ES-I3 (cell line): ENCODE data around the gene B4GALT2.

Experiments
- H3K36me3 ChIP-seq: 2 replicates; pipeline ENCODE4 v1.6.1; 2013; ENCODE audit warnings: mild to moderate bottlenecking, low read length, control low read depth, moderate library complexity; ENCODE audit not compliant: insufficient read depth
- H3K4me1 ChIP-seq: 2 replicates; pipeline ENCODE4 v1.6.1; 2013; ENCODE audit warnings: mild to moderate bottlenecking, control low read depth, low read length; ENCODE audit not compliant: insufficient read depth
- H3K9ac ChIP-seq: 2 replicates; pipeline ENCODE4 v1.6.1; 2013; ENCODE audit warnings: low read depth, mild to moderate bottlenecking, low read length, moderate library complexity
- H3K9me3 ChIP-seq: 2 replicates; pipeline ENCODE4 v1.6.1; 2013; ENCODE audit warnings: mild to moderate bottlenecking, low read length, moderate library complexity; ENCODE audit not compliant: control insufficient read depth, insufficient read depth

B4GALT2 gene

GRCh38 chr1:43938383-43938782 is 40.6 kb upstream of the B4GALT2 start:
- Histone ChIP-seq H3K9ac (no peak overlapping the region), H3K9me3 (no peaks in the 10 kb centered on the region), H3K4me1 (peaks cover 11% of the 10 kb centered on the region), H3K36me3 (no peaks in the 10 kb centered on the region)

GRCh38 chr1:43938892-43939587 is 40.0 kb upstream of the B4GALT2 start:
- Histone ChIP-seq H3K4me1 (peaks cover 11% of the 10 kb centered on the region), H3K36me3 (no peaks in the 10 kb centered on the region), H3K9ac (no peak overlapping the region), H3K9me3 (no peaks in the 10 kb centered on the region)

DNA sequence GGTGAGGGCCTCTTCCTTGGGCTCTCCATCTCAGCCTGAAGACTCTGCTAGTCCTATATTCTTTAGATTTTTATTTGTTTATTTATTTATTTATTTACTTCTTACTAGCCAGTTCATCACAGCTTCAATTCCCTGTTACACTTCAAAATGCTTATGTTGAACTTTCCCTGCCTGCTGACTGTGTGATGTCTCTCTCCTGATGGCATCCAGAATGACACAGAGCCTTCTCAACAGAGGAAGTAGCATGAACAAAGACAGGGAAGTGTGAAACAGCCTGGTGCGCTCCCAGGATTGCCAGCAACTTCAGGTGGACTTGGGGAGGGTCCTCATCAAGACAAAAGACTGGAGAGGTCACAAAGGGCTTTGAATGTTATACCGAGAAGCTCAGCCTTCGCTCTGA is 36.6 kb upstream of the B4GALT2 start:
- Histone ChIP-seq H3K36me3 (no peaks in the 10 kb centered on the region), H3K9ac (no peak overlapping the region), H3K9me3 (no peaks in the 10 kb centered on the region), H3K4me1 (no peaks in the 10 kb centered on the region; the same call in 1 of the 2 replicates)

DNA sequence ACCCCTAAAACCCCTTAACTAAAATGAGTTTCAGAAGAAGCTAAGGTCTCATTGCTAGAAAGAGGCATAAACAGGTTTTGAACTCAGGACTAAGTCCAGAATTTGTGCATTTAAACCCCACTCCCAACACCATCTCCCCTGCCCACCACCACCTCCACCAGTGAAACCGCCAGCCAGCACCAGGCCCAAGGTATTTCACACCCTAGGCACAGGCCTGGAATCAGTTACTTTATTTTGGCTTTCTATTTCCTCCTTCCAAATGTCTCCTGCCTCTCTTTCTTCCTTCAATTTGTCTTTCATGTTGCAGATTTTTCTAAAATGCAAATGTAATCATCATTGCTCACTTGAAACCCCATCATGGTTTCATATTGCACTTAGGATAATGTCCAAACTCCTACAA is 34.1 kb upstream of the B4GALT2 start:
- Histone ChIP-seq H3K9me3 (no peaks in the 10 kb centered on the region), H3K9ac (no peak overlapping the region), H3K36me3 (no peaks in the 10 kb centered on the region), H3K4me1 (peaks cover 4% of the 10 kb centered on the region)

DNA sequence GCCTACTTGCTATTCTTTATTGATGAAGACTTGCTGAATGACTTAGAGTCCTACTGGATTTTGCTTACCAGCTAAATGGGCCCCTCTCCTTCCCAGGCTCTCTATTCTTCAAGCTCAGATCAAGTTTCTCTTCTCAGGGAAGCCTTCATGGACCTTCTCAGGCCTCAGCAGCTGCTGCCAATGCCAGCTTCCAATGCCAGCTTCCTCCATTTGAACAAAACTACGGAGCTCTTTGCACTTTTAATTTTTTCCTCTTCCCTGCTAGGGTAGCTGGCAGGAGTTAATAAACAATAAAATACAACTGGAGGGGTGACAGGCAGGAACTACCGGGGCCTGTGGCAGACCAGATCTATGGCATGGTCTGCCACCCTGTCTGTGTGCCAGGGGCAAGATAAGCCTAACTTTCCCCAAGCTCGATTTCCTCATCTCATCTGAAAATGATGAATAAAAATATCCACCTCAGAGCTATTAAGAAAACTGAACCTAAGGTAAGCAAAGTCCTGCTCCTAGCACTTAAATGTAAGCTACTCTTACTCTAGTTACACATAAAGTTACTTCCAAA is 33.3 kb upstream of the B4GALT2 start:
- Histone ChIP-seq H3K4me1 (peaks cover 4% of the 10 kb centered on the region), H3K9ac (peak overlapping the region; percentile 69), H3K36me3 (no peaks in the 10 kb centered on the region), H3K9me3 (no peaks in the 10 kb centered on the region)

GRCh38 chr1:43946236-43947060 is 32.6 kb upstream of the B4GALT2 start, which contains the start of gene IPO13:
IPO13 (plus strand) TSS chr1:43946950; CDS start chr1:43947601, 651 bp downstream.
- Histone ChIP-seq H3K4me1 (peaks cover 4% of the 10 kb centered on the region), H3K9ac (peak within 1 kb of the TSS; percentile 69), H3K36me3 (no peaks in the 10 kb centered on the region), H3K9me3 (no peaks in the 10 kb centered on the region)

DNA sequence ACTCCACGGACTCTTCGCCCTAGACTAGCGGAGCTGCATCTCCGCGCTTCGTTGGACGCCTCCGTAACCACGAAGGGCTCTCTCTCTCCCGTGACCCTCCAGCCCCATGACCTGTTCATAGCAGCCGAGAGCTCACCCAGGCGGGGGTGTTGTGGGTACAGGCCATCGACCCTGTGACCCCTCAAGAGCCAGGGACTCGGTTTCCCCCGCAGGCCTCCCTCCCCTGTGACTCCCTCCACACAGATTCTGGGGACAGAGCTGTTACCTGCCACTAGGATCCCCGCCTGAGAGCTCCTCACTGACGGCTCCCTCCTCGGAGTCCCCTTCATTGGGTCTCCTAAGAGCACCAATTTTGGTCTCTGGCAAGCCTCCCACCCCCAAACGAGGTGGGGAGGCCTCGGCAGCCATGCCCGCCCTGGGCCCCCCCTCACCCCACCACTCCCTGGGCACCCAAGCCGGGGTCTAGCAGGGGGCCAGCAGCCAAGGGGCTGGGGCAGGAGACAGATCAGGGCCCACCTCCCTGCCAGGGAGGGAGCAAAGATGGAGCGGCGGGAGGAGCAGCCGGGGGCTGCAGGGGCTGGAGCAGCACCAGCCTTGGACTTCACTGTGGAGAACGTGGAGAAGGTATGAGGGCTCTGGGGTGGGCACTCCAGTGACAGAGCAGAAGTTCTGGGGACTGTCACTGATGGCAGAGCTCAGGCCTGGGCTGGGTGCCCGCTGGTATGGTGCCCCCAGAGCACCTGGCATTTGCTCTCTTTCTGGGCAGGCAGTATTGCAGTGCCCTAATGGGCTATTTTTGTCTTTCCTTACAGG is 31.7 kb upstream of the B4GALT2 start:
- Histone ChIP-seq H3K36me3 (no peaks in the 10 kb centered on the region), H3K9ac (peak overlapping the region; percentile 69), H3K9me3 (no peaks in the 10 kb centered on the region), H3K4me1 (peaks cover 4% of the 10 kb centered on the region)

- Histone ChIP-seq H3K4me1 (peaks cover 7% of the 10 kb centered on the region; the same call in 1 of the 2 replicates), H3K9me3 (no peaks in the 10 kb centered on the region), H3K36me3 (no peaks in the 10 kb centered on the region), H3K9ac (peak overlapping the region; percentile 69; the same call in 1 of the 2 replicates)
Measured at GRCh38 chr1:43947874-43948437, 31.1 kb upstream of the B4GALT2 start.

DNA sequence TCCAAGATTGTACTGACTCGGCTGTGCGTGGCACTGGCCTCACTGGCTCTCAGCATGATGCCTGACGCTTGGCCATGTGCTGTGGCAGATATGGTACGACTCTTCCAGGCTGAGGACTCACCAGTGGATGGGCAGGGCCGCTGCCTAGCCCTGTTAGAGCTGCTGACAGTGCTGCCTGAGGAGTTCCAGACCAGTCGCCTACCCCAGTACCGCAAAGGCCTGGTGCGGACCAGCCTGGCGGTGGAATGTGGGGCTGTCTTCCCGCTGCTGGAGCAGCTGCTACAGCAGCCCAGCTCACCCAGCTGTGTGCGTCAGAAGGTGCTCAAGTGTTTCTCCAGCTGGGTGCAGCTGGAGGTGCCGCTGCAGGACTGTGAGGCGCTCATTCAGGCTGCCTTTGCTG is 29.3 kb upstream of the B4GALT2 start:
- H3K9ac ChIP-seq: no peak overlapping the region
- H3K36me3 ChIP-seq: no peaks in the 10 kb centered on the region
- H3K9me3 ChIP-seq: no peaks in the 10 kb centered on the region
- peaks cover 11% of the 10 kb centered on the region; the same call in 1 of the 2 replicates for H3K4me1 ChIP-seq

- Histone ChIP-seq H3K9me3 (no peaks in the 10 kb centered on the region), H3K4me1 (peaks cover 11% of the 10 kb centered on the region; the same call in 1 of the 2 replicates), H3K36me3 (no peaks in the 10 kb centered on the region), H3K9ac (no peak overlapping the region)
Measured at GRCh38 chr1:43951021-43951985, 27.7 kb upstream of the B4GALT2 start.

DNA sequence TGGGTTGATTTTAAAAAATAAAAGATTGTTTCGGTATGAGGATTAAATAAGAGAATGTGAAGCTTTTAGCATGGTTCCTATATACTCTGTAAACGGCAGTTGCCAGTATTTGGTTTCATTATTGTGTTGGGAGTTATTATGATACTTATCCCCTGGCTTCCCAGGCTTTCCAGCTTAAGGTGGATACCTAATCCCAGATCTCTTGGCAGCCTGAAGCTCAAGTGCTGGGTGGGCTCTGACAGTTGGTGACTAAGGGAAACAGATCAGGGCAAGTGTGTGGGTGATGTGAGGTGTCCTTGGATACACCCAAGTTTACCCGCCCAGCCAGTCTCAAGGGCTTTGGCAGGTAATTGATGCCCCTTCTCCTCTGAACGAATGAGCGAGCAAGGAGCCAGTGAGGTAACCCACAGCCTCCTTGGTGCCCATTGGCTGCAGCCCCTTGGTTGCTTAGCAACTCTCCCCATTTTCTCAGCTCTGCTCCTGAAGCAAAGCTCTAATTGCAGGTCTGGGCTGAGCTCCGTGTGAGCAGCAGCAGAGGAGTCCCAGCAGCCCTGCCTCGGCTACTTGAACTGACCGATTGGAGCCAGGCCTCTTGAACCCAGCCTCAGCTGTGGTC is 26.2 kb upstream of the B4GALT2 start:
- H3K9ac ChIP-seq: no peak overlapping the region
- H3K4me1 ChIP-seq: peaks cover 8% of the 10 kb centered on the region; the same call in 1 of the 2 replicates
- H3K36me3 ChIP-seq: peaks cover 4% of the 10 kb centered on the region; the same call in 1 of the 2 replicates
- no peaks in the 10 kb centered on the region for H3K9me3 ChIP-seq

DNA sequence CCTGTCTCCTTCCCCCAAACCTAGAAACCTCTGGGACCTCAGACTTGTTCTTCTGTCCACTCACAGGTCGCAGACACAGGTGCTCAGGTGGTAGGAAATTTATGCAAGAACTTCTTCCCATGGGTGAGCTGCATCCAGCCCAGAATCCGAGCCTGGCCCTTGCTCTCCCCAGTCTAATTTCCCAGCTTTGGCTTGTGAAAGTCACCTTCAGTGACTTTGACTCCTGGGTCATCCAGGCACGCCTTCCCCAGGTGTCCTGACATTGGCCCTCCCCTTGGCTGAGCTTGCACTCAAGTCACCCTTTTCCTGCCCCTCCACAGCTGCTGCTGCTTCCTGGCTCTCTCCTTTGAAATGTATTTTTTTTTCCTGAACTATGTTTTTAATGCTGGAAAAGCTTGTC is 25.6 kb upstream of the B4GALT2 start:
- Histone ChIP-seq H3K36me3 (peaks cover 6% of the 10 kb centered on the region; the same call in 1 of the 2 replicates), H3K4me1 (peaks cover 8% of the 10 kb centered on the region; the same call in 1 of the 2 replicates), H3K9me3 (no peaks in the 10 kb centered on the region), H3K9ac (no peak overlapping the region)
